Adipocyte (in vitro differentiated cells): Measurements from ENCODE around the gene CXXC5.

Experiments used
- DNase-seq: peaks from one replicate; pipeline ENCODE4 v3.0.0-alpha.2; 2015; ENCODE audit warnings: low read depth
- H3K27me3 ChIP-seq: replicated peaks from 2 replicates; pipeline ENCODE4 v1.7.0; 2013; ENCODE audit warnings: mild to moderate bottlenecking, low read length, moderate library complexity; ENCODE audit not compliant: control insufficient read depth, insufficient read depth
- H3K36me3 ChIP-seq: 2 replicates; pipeline ENCODE4 v1.7.0; 2013; ENCODE audit warnings: low read length, mild to moderate bottlenecking, moderate library complexity; ENCODE audit not compliant: control insufficient read depth, insufficient read depth, severe bottlenecking
- H3K4me1 ChIP-seq: 2 replicates; pipeline ENCODE4 v1.7.0; 2013; ENCODE audit warnings: mild to moderate bottlenecking, low read length, moderate library complexity; ENCODE audit not compliant: control insufficient read depth, insufficient read depth
- H3K4me3 ChIP-seq: 2 replicates; pipeline ENCODE4 v1.7.0; 2013; ENCODE audit warnings: mild to moderate bottlenecking, low read length, moderate library complexity
- H3K9ac ChIP-seq: 2 replicates; pipeline ENCODE4 v1.7.0; 2013; ENCODE audit warnings: mild to moderate bottlenecking, low read length, moderate library complexity
- H3K9me3 ChIP-seq: 2 replicates; pipeline ENCODE4 v1.7.0; 2013; ENCODE audit warnings: mild to moderate bottlenecking, low read length, moderate library complexity; ENCODE audit not compliant: control insufficient read depth

The CXXC5 gene

GRCh38 chr5:139631520-139632165 lies 16.5 kb upstream of the CXXC5 start:
- Histone ChIP-seq H3K4me1 (peaks cover 26% of the 10 kb centered on the region), H3K9me3 (no peaks in the 10 kb centered on the region), H3K36me3 (peaks cover 27% of the 10 kb centered on the region), H3K27me3 (no peaks in the 10 kb centered on the region), H3K9ac (peak overlapping the region; percentile 2), H3K4me3 (no peak overlapping the region)
- no peak for DNase-seq

- H3K36me3 ChIP-seq = peaks cover 9% of the 10 kb centered on the region
- peak overlapping the region; percentile 7 for H3K9ac ChIP-seq
- no peaks in the 10 kb centered on the region for H3K27me3 ChIP-seq
- no peak overlapping the region for H3K4me3 ChIP-seq
- no peaks in the 10 kb centered on the region for H3K9me3 ChIP-seq
- DNase-seq = peak; percentile 85
- H3K4me1 ChIP-seq = peaks cover 40% of the 10 kb centered on the region
Observed at GRCh38 chr5:139633295-139634027, 14.7 kb upstream of the CXXC5 start.

GRCh38 chr5:139634028-139634325 lies 14.2 kb upstream of the CXXC5 start:
- DNase-seq = no peak
- no peaks in the 10 kb centered on the region for H3K27me3 ChIP-seq
- peak overlapping the region; percentile 7 for H3K9ac ChIP-seq
- H3K36me3 ChIP-seq = peaks cover 3% of the 10 kb centered on the region
- H3K4me3 ChIP-seq = no peak overlapping the region
- H3K4me1 ChIP-seq = peaks cover 45% of the 10 kb centered on the region
- H3K9me3 ChIP-seq = no peaks in the 10 kb centered on the region

GRCh38 chr5:139634541-139634940 lies 13.6 kb upstream of the CXXC5 start:
- Histone ChIP-seq H3K9me3 (no peaks in the 10 kb centered on the region), H3K27me3 (no peaks in the 10 kb centered on the region), H3K9ac (no peak overlapping the region), H3K36me3 (no peaks in the 10 kb centered on the region), H3K4me3 (no peak overlapping the region), H3K4me1 (peaks cover 50% of the 10 kb centered on the region)
- DNase-seq = no peak

- H3K9me3 ChIP-seq = no peaks in the 10 kb centered on the region
- DNase-seq = no peak
- H3K36me3 ChIP-seq = no peaks in the 10 kb centered on the region
- H3K4me3 ChIP-seq = no peak overlapping the region
- peak overlapping the region; percentile 24 for H3K9ac ChIP-seq
- H3K4me1 ChIP-seq = peaks cover 55% of the 10 kb centered on the region
- H3K27me3 ChIP-seq = no peaks in the 10 kb centered on the region
Observed at GRCh38 chr5:139635191-139635590, 13.0 kb upstream of the CXXC5 start.

- DNase-seq = peak; percentile 86
- Histone ChIP-seq H3K9me3 (no peaks in the 10 kb centered on the region), H3K36me3 (no peaks in the 10 kb centered on the region), H3K4me3 (peak overlapping the region; percentile 78), H3K4me1 (peaks cover 58% of the 10 kb centered on the region), H3K27me3 (no peaks in the 10 kb centered on the region), H3K9ac (peak overlapping the region; percentile 74)
Observed at GRCh38 chr5:139635606-139636206, 12.4 kb upstream of the CXXC5 start.

- DNase-seq = no peak
- peak overlapping the region; percentile 74 for H3K9ac ChIP-seq
- H3K4me1 ChIP-seq = peaks cover 57% of the 10 kb centered on the region
- no peaks in the 10 kb centered on the region for H3K9me3 ChIP-seq
- no peaks in the 10 kb centered on the region for H3K36me3 ChIP-seq
- H3K27me3 ChIP-seq = no peaks in the 10 kb centered on the region
- H3K4me3 ChIP-seq = peak overlapping the region; percentile 78
Observed at GRCh38 chr5:139636207-139636792, 11.8 kb upstream of the CXXC5 start.

GRCh38 chr5:139636975-139637408 lies 11.2 kb upstream of the CXXC5 start:
- peaks cover 57% of the 10 kb centered on the region for H3K4me1 ChIP-seq

GRCh38 chr5:139637438-139638089 lies 10.6 kb upstream of the CXXC5 start:
- peaks cover 58% of the 10 kb centered on the region for H3K4me1 ChIP-seq
- peak overlapping the region; percentile 74 for H3K4me3 ChIP-seq
- H3K9ac ChIP-seq = peak overlapping the region; percentile 91
- peak; percentile 93 for DNase-seq
- H3K36me3 ChIP-seq = no peaks in the 10 kb centered on the region
- no peaks in the 10 kb centered on the region for H3K9me3 ChIP-seq
- no peaks in the 10 kb centered on the region for H3K27me3 ChIP-seq

More at GRCh38 chr5:139636975-139637408, 11.2 kb upstream of the CXXC5 start:
- Histone ChIP-seq H3K27me3 (no peaks in the 10 kb centered on the region), H3K36me3 (no peaks in the 10 kb centered on the region), H3K4me3 (peak overlapping the region; percentile 78), H3K9ac (peak overlapping the region; percentile 74), H3K9me3 (no peaks in the 10 kb centered on the region)
- peak; percentile 52 for DNase-seq

GRCh38 chr5:139638090-139638735 lies 9.9 kb upstream of the CXXC5 start:
- Histone ChIP-seq H3K4me1 (peaks cover 59% of the 10 kb centered on the region), H3K27me3 (no peaks in the 10 kb centered on the region), H3K9ac (peak overlapping the region; percentile 91), H3K36me3 (no peaks in the 10 kb centered on the region), H3K9me3 (no peaks in the 10 kb centered on the region), H3K4me3 (peak overlapping the region; percentile 74)
- peak; percentile 82 for DNase-seq
